ENCODE data around the gene TNS3. TPM values are rescaled to one million over a fixed set of nuclear protein-coding genes. Genes with fewer than 3 reads are reported as not detected.
A peak's percentile ranks its signal among the peaks of the same experiment; 100 is the strongest.

TNS3 gene
- total and polyA plus RNA-seq, 2 of the 13 experiments (the other 11 are each of a cell fraction or from before 2014, with no cell fraction given): 52.9 to 55.7 TPM

DNA sequence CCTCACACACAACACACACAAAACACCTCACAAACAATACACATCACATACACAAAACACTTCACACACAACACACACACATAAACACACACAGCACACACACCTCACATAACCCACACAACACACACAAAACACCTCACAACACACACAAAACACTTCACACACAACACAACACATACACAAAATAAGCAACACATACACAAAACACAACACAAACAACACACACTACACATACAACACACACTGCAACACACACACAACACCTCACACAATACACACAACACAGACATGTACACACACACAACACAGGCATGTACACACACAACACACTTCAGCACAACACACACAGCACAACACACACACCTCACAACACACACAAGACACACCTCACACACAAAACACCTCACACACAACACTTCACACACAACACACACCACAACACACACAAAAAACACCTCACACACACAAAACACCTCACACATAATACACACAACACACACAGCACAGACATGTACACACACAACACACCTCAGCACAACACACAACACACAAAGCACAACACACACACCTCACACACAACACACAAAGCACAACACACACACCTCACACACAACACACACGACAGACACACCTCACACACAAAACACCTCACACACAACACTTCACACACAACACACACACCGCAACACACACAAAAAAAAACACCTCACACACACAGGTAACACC lies 107.5 kb downstream of the TNS3 start (continued):
- TF ChIP-seq, protein P1, sequence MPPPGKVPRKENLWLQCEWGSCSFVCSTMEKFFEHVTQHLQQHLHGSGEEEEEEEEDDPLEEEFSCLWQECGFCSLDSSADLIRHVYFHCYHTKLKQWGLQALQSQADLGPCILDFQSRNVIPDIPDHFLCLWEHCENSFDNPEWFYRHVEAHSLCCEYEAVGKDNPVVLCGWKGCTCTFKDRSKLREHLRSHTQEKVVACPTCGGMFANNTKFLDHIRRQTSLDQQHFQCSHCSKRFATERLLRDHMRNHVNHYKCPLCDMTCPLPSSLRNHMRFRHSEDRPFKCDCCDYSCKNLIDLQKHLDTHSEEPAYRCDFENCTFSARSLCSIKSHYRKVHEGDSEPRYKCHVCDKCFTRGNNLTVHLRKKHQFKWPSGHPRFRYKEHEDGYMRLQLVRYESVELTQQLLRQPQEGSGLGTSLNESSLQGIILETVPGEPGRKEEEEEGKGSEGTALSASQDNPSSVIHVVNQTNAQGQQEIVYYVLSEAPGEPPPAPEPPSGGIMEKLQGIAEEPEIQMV (CRISPR knock-in tag; IDR thresholded peaks at IDR 0.05; ENCODE audit: low read depth): no peak
- TF ChIP-seq, protein P2, sequence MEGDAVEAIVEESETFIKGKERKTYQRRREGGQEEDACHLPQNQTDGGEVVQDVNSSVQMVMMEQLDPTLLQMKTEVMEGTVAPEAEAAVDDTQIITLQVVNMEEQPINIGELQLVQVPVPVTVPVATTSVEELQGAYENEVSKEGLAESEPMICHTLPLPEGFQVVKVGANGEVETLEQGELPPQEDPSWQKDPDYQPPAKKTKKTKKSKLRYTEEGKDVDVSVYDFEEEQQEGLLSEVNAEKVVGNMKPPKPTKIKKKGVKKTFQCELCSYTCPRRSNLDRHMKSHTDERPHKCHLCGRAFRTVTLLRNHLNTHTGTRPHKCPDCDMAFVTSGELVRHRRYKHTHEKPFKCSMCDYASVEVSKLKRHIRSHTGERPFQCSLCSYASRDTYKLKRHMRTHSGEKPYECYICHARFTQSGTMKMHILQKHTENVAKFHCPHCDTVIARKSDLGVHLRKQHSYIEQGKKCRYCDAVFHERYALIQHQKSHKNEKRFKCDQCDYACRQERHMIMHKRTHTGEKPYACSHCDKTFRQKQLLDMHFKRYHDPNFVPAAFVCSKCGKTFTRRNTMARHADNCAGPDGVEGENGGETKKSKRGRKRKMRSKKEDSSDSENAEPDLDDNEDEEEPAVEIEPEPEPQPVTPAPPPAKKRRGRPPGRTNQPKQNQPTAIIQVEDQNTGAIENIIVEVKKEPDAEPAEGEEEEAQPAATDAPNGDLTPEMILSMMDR (CRISPR knock-in tag; IDR thresholded peaks at IDR 0.05): no peak
- TF ChIP-seq LCORL (IDR thresholded peaks at IDR 0.05): no peak
- no peak for TF ChIP-seq LCORL (CRISPR knock-in tag; IDR thresholded peaks at IDR 0.05)
- TF ChIP-seq, protein P3, sequence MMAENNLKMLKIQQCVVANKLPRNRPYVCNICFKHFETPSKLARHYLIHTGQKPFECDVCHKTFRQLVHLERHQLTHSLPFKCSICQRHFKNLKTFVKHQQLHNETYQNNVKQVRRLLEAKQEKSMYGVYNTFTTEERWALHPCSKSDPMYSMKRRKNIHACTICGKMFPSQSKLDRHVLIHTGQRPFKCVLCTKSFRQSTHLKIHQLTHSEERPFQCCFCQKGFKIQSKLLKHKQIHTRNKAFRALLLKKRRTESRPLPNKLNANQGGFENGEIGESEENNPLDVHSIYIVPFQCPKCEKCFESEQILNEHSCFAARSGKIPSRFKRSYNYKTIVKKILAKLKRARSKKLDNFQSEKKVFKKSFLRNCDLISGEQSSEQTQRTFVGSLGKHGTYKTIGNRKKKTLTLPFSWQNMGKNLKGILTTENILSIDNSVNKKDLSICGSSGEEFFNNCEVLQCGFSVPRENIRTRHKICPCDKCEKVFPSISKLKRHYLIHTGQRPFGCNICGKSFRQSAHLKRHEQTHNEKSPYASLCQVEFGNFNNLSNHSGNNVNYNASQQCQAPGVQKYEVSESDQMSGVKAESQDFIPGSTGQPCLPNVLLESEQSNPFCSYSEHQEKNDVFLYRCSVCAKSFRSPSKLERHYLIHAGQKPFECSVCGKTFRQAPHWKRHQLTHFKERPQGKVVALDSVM (CRISPR knock-in tag; IDR thresholded peaks at IDR 0.05): no peak
- TF ChIP-seq KDM5B (CRISPR knock-in tag; IDR thresholded peaks at IDR 0.05; ENCODE audit: borderline replicate concordance): no peak
- TF ChIP-seq, protein P4, sequence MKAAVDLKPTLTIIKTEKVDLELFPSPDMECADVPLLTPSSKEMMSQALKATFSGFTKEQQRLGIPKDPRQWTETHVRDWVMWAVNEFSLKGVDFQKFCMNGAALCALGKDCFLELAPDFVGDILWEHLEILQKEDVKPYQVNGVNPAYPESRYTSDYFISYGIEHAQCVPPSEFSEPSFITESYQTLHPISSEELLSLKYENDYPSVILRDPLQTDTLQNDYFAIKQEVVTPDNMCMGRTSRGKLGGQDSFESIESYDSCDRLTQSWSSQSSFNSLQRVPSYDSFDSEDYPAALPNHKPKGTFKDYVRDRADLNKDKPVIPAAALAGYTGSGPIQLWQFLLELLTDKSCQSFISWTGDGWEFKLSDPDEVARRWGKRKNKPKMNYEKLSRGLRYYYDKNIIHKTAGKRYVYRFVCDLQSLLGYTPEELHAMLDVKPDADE (CRISPR knock-in tag; IDR thresholded peaks at IDR 0.05): no peak
- TF ChIP-seq, protein P5, sequence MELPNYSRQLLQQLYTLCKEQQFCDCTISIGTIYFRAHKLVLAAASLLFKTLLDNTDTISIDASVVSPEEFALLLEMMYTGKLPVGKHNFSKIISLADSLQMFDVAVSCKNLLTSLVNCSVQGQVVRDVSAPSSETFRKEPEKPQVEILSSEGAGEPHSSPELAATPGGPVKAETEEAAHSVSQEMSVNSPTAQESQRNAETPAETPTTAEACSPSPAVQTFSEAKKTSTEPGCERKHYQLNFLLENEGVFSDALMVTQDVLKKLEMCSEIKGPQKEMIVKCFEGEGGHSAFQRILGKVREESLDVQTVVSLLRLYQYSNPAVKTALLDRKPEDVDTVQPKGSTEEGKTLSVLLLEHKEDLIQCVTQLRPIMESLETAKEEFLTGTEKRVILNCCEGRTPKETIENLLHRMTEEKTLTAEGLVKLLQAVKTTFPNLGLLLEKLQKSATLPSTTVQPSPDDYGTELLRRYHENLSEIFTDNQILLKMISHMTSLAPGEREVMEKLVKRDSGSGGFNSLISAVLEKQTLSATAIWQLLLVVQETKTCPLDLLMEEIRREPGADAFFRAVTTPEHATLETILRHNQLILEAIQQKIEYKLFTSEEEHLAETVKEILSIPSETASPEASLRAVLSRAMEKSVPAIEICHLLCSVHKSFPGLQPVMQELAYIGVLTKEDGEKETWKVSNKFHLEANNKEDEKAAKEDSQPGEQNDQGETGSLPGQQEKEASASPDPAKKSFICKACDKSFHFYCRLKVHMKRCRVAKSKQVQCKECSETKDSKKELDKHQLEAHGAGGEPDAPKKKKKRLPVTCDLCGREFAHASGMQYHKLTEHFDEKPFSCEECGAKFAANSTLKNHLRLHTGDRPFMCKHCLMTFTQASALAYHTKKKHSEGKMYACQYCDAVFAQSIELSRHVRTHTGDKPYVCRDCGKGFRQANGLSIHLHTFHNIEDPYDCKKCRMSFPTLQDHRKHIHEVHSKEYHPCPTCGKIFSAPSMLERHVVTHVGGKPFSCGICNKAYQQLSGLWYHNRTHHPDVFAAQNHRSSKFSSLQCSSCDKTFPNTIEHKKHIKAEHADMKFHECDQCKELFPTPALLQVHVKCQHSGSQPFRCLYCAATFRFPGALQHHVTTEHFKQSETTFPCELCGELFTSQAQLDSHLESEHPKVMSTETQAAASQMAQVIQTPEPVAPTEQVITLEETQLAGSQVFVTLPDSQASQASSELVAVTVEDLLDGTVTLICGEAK (IDR thresholded peaks at IDR 0.05): peak; percentile 27
- TF ChIP-seq, protein P5 (CRISPR knock-in tag; IDR thresholded peaks at IDR 0.05): no peak
- no peak for TF ChIP-seq ZNF33B (CRISPR knock-in tag; IDR thresholded peaks at IDR 0.05)
- TF ChIP-seq ZMYM4 (CRISPR knock-in tag; IDR thresholded peaks at IDR 0.05): no peak
- no peak for TF ChIP-seq ZKSCAN1 (IDR thresholded peaks at IDR 0.05; ENCODE audit: low read length)
- no peak for TF ChIP-seq POLR2A (IDR thresholded peaks at IDR 0.05; ENCODE audit: insufficient read depth in 1 of 2, low read depth in 2 of 2, low read length in 2 of 2)
- TF ChIP-seq SP5 (CRISPR knock-in tag; IDR thresholded peaks at IDR 0.05; ENCODE audit: borderline replicate concordance, low read depth): no peak

Data from HepG2 (cell line).